Heart left ventricle (tissue), 16 donors: ENCODE measurements around the gene MED25. TPM values are rescaled to one million over a fixed set of nuclear protein-coding genes. Genes with fewer than 3 reads are reported as not detected.
"Not testable (repeated sequence)": the region's sequence is repeated elsewhere in the genome, so short reads cannot be mapped to it uniquely, and the experiment has no call there.

Experiments
- ATAC-seq, 4 donors: fragments of 200-7000 bp; cut with Tn5 transposase; one replicate each; pipeline ENCODE4 v1.9.1; 2020 to 2022; ENCODE audit warnings: moderate library complexity in 4 of 4, mild to moderate bottlenecking in 3 of 4, moderate number of reproducible peaks in 1 of 4
- DNase-seq, 5 donors: peaks; one replicate each; pipeline ENCODE4 v3.0.0-alpha.2; 2020
- H3K27ac ChIP-seq, 12 donors: fragments of 200-600 bp; sonication (generic) in 4 of 12; one replicate each; pipeline versions ENCODE4 v1.5.0 to v1.8.0; 2016 to 2022; ENCODE audit warnings: mild to moderate bottlenecking in 2 of 12
- H3K27me3 ChIP-seq, 9 donors: fragments of 200-600 bp; sonication (generic) in 2 of 9; one replicate each; pipeline versions ENCODE4 v1.5.1 to v1.8.0; 2016 to 2022; ENCODE audit warnings: mild to moderate bottlenecking in 3 of 9
- H3K36me3 ChIP-seq, 9 donors: fragments of 200-600 bp; sonication (generic) in 2 of 9; one replicate each; pipeline versions ENCODE4 v1.5.0 to v1.8.0; 2018 to 2022; ENCODE audit warnings: mild to moderate bottlenecking in 2 of 9
- H3K4me1 ChIP-seq, 12 donors: fragments of 200-600 bp; sonication (generic) in 4 of 12; one replicate each; pipeline versions ENCODE4 v1.5.0 to v1.8.0; 2016 to 2022; ENCODE audit warnings: mild to moderate bottlenecking in 3 of 12
- H3K4me3 ChIP-seq, 12 donors: fragments of 200-600 bp; sonication (generic) in 4 of 12; one replicate each; pipeline versions ENCODE4 v1.5.0 to v1.8.0; 2017 to 2022; ENCODE audit warnings: mild to moderate bottlenecking in 9 of 12, moderate library complexity in 4 of 12
- H3K9me3 ChIP-seq, 12 donors: fragments of 200-600 bp; sonication (generic) in 4 of 12; one replicate each; pipeline versions ENCODE4 v1.5.0 to v1.8.0; 2016 to 2022; ENCODE audit warnings: mild to moderate bottlenecking in 1 of 12
- POLR2A ChIP-seq, 2 donors: fragments of 450-650 bp; IDR thresholded peaks; one replicate each; pipeline ENCODE4 v1.6.1; 2017; ENCODE audit warnings: antibody characterized with exemption in 2 of 2, mild to moderate bottlenecking in 2 of 2, moderate library complexity in 2 of 2
- WGBS, 4 donors: extraction: QIAGEN DNeasy Blood & Tissue Kit in 2 of 4; methylation state at CpG; one replicate each; pipeline versions ENCODE4 v1.1.5 to v1.1.7; 2013 to 2018; 5-methylcytosine and 5-hydroxymethylcytosine counted together
- intact Hi-C, 10 donors: fragments of 100-400 bp; cut with DNase I; formaldehyde crosslinking; loops; one replicate each; pipeline versions ENCODE4 v1.11.1 to v1.14.2; 2022
- polyA plus RNA-seq, 2 donors: library from polyadenylated mRNA; stranded (reverse); fragments of 200-250 nt; gene quantifications; one replicate each; pipeline ENCODE4 v1.2.3, GENCODE V29; 2013
- total RNA-seq, 9 donors: library from RNA; depleted of rRNA in 2 of 9; stranded (reverse); fragments of >200 nt in 2 of 9; fragmentation: NEBNext Ultra II Directional in 3 of 9; extraction: Animal tissue kit (Norgen Biotek cat#: 25700) in 3 of 9; gene quantifications; one replicate each; pipeline versions ENCODE4 v1.1.0 to v1.2.4, GENCODE V29; 2016 to 2023
- TF ChIP-seq, protein P1 (sequence below), 12 donors: fragments of 200-600 bp; sonication (generic) in 4 of 12; IDR thresholded peaks; one replicate each; pipeline versions ENCODE4 v1.5.0 to v1.8.0; 2018 to 2022; ENCODE audit warnings: antibody characterized with exemption in 12 of 12, mild to moderate bottlenecking in 5 of 12
- donor health status: ischemic (EF 13 %, LVEDD 7.1; RV severe dilation, severe dysfunction).
- donor health status: healthy with polysubstance abuse.
- donor health status: DM: no; HTN: yes; CAD: no.
- donor health status: DM: no; HTN: no; CAD: no.
- donor health status: ischemic (EF 25% LVEDD 6.9; RV normal size, moderate dysfunction).
- donor health status: ischemic (EF 25% LVEDD 5.7; RV mildly dilated, moderate dysfunction).
- donor health status: healthy.
- donor health status: DM: yes; HTN: yes; CAD: no.
- donor health status: ischemic (EF 35%, LVEDD 5.7; RV mildly dilated, moderate dysfunction).
- donor health status: nonischemic (EF 11% LVEDD 7.7; RV severe dilation, severe dysfunction).
- donor health status: DM: yes; HTN: yes; CAD: no.
- donor health status: PGD.
- donor health status: ischemic (EF 29% LVEDD 5.4; RV normal size, mild dysfunction).
- donor health status: nonischemic (EF 23%, LVEDD 6.1; RV moderate dilation, normal function).

The MED25 gene
- total and polyA plus RNA-seq, 11 donors: 44.1 to 119 (median 54.7) TPM

DNA sequence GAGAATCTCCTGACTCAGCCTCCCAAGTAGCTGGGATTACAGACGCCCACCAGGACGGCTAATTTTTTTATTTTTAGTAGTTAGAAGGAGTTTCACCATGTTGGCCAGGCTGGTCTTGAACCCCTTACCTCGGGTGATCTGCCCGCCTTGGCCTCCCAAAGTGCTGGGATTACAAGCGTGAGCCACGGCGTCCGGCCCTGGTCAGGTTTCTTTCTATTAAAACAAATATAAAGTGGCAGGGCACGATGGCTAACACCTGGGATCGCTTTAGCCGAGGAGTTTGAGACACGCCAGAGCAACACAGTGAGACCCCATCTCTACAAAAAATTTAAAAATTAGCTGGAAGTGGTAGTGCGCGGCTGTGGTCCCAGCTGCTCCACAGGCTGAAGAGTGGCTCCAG is 1.5 kb upstream of the MED25 start:
- H3K9me3 ChIP-seq: no peaks in the 10 kb centered on the region
- peak in 1 of 5 donors; percentile 32 for DNase-seq
- TF ChIP-seq POLR2A (IDR thresholded peaks at IDR 0.05): no peak
- TF ChIP-seq, protein P1, sequence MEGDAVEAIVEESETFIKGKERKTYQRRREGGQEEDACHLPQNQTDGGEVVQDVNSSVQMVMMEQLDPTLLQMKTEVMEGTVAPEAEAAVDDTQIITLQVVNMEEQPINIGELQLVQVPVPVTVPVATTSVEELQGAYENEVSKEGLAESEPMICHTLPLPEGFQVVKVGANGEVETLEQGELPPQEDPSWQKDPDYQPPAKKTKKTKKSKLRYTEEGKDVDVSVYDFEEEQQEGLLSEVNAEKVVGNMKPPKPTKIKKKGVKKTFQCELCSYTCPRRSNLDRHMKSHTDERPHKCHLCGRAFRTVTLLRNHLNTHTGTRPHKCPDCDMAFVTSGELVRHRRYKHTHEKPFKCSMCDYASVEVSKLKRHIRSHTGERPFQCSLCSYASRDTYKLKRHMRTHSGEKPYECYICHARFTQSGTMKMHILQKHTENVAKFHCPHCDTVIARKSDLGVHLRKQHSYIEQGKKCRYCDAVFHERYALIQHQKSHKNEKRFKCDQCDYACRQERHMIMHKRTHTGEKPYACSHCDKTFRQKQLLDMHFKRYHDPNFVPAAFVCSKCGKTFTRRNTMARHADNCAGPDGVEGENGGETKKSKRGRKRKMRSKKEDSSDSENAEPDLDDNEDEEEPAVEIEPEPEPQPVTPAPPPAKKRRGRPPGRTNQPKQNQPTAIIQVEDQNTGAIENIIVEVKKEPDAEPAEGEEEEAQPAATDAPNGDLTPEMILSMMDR (IDR thresholded peaks at IDR 0.05): no peak
- H3K4me3 ChIP-seq: peak overlapping the region in 3 of 12 donors; percentile 63 to 84 (median 79)
- H3K36me3 ChIP-seq: peaks cover 0 to 9% (median 0%) of the 10 kb centered on the region in 9 donors
- H3K4me1 ChIP-seq: peaks cover 0 to 45% (median 31%) of the 10 kb centered on the region in 12 donors
- peak overlapping the region; percentile 87 to 100 (median 97) for H3K27ac ChIP-seq
- WGBS, 4 donors: 87 to 90% (median 88%) methylated on average over 14 of the region's 14 CpGs
- no peaks in the 10 kb centered on the region for H3K27me3 ChIP-seq
- ATAC-seq: no peak
- intact Hi-C loops: loop anchor here in 5 of 10 donors (2.0 to 5.0 kb wide), 4 partner anchors 36 to 184 kb away; partner anchors contain the start of genes PNKP (in 4 of the 5), PTOV1 (in 3 of the 5), AKT1S1 (in 1 of the 5) and TBC1D17 (in 1 of the 5)

DNA sequence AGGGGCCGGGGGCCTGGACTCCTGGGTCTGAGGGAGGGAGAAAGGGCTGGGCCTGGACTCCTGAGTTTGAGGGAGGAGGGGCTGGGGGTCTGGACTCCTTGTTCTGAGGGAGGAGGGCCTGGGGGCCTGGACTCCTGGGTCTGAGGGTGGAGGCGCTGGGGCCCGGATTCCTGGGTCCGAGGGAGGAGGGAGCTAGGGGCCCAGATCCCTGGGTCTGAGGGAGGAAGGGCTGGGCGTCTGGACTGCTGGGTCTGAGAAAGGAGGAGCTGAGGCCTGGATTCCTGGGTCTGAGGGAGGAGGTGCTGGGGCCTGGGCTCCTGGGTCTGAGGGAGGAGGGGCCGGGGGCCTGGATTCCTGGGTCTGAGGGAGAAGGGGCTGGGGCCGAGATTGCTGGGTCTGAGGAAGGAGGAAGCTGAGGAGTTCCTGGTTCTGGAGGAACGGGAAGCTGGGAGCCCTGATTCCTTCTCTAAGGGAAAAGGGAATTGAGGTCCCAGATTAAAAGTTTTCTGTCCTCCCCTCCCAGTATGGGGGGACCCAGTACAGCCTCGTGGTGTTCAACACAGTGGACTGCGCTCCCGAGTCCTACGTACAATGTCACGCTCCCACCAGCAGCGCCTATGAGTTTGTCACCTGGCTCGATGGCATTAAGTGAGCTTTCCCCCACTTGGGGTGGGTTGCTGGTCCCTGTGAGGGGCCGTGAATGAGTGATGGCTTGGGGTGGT is 721 bp downstream of the MED25 start:
- Histone ChIP-seq H3K27me3 (no peaks in the 10 kb centered on the region), H3K27ac (peak overlapping the region; percentile 87 to 100 (median 97)), H3K36me3 (peaks cover 0 to 23% (median 11%) of the 10 kb centered on the region in 9 donors), H3K4me3 (peak overlapping the region; percentile 45 to 93 (median 80)), H3K4me1 (peaks cover 0 to 38% (median 27%) of the 10 kb centered on the region in 12 donors), H3K9me3 (no peaks in the 10 kb centered on the region)
- ATAC-seq (no peak), DNase-seq (peak in 1 of 5 donors; percentile 41)
- TF ChIP-seq POLR2A (IDR thresholded peaks at IDR 0.05): no peak
- TF ChIP-seq, protein P1 (IDR thresholded peaks at IDR 0.05): no peak
- intact Hi-C loops: loop anchor here in 6 of 10 donors (1.0 to 5.0 kb wide), 7 partner anchors 32 to 187 kb away; partner anchors contain the start of genes PNKP (in 5 of the 6), PTOV1 (in 4 of the 6), AKT1S1 (in 1 of the 6) and TBC1D17 (in 1 of the 6)
- 15 to 27% (median 22%) methylated on average over 12 to 16 of the region's 16 CpGs for WGBS, 4 donors

DNA sequence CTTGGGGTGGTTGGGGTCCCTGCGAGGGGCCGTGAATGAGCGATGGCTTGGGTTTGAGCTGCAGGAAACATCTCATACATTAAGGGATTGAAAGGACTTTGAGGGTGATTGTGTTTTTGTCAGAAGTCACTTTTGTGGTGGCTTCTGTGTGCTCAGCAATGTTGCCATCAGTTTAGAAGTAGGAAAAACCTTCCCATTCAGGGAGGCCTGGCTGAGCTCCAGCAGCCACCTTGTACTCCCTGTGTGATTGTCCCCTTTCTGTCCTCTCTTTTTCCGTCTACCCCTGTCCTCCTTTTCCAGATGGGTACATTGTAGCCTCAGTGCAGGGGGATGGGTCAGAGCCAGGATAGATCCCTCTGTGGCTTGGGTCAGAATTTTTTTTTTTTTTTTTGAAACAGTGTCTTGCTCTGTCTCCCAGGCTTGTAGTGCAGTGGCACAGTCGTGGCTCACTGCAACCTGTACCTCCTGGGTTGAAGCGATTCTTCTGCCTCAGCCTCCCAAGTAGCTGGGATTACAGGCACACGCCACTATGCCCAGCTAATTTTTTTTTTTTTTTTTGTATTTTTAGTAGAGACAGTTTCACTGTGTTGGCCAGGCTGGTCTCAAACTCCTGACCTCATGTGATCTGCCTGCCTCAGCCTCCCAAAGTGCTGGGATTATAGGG is 1.5 kb downstream of the MED25 start:
- 69 to 73% (median 73%) methylated on average over 7 of the region's 7 CpGs for WGBS, 4 donors
- H3K4me3 ChIP-seq: peak overlapping the region in 9 of 12 donors; percentile 63 to 92 (median 80)

DNA sequence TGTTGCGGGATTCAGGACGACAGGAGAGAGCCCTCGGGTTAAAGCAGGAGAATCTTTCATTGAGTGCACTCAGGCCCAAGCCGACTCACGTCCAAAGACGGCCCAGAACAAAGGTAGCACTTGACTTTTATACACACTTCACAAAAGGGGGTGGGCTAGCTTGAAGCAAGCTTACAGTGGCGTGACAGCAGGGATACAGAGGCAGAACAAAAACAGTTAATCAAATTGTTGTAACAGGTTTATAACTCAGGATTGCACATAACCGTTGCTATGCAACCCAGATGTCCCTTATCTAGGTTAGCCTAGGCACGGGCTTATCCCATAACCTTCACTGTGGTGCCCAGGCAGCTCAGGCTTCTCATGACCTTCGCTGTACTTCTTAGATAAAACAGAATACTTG is 2.0 kb downstream of the MED25 start:
- 46 to 57% (median 51%) methylated on average over 10 of the region's 10 CpGs for WGBS, 4 donors
- TF ChIP-seq, protein P1 (IDR thresholded peaks at IDR 0.05): no peak
- no peak for TF ChIP-seq POLR2A (IDR thresholded peaks at IDR 0.05)
- no peaks in the 10 kb centered on the region for H3K27me3 ChIP-seq
- H3K36me3 ChIP-seq: peaks cover 0 to 34% (median 17%) of the 10 kb centered on the region in 9 donors
- intact Hi-C loops: loop anchor here in 3 of 10 donors (1.0 to 5.0 kb wide), 2 partner anchors 30 to 37 kb away; no protein-coding TSS in a partner anchor
- peaks cover 0 to 38% (median 23%) of the 10 kb centered on the region in 12 donors for H3K4me1 ChIP-seq
- no peaks in the 10 kb centered on the region for H3K9me3 ChIP-seq
- peak overlapping the region in 3 of 12 donors; percentile 74 to 92 (median 90) for H3K4me3 ChIP-seq
- peak in 1 of 4 donors; percentile 41 for ATAC-seq
- peak in 1 of 5 donors; percentile 41 for DNase-seq
- peak overlapping the region; percentile 48 to 100 (median 96) for H3K27ac ChIP-seq

More for the DNA sequence above, 1.5 kb downstream of the MED25 start:
- not testable (repeated sequence) for ATAC-seq, H3K9me3 ChIP-seq, H3K27me3 ChIP-seq
- peak in 1 of 5 donors; percentile 48 for DNase-seq
- H3K27ac ChIP-seq: peak overlapping the region; percentile 48 to 100 (median 96)
- intact Hi-C loops: loop anchor here in 9 of 10 donors (1.0 to 5.0 kb wide), 7 partner anchors 31 to 187 kb away; partner anchors contain the start of genes PNKP (in 4 of the 9), PTOV1 (in 4 of the 9), AKT1S1 (in 1 of the 9) and TBC1D17 (in 1 of the 9)
- H3K4me1 ChIP-seq: peaks cover 0 to 38% (median 23%) of the 10 kb centered on the region in 12 donors
- H3K36me3 ChIP-seq: peaks cover 0 to 31% (median 15%) of the 10 kb centered on the region in 9 donors
